Fibroblast of the conjunctiva (primary cell): Measurements from ENCODE around the gene BAHCC1.

Experiments used
- DNase-seq: peaks from one replicate; pipeline ENCODE4 v3.0.0-alpha.2; 2010; ENCODE audit warnings: low read depth

BAHCC1 gene

DNA sequence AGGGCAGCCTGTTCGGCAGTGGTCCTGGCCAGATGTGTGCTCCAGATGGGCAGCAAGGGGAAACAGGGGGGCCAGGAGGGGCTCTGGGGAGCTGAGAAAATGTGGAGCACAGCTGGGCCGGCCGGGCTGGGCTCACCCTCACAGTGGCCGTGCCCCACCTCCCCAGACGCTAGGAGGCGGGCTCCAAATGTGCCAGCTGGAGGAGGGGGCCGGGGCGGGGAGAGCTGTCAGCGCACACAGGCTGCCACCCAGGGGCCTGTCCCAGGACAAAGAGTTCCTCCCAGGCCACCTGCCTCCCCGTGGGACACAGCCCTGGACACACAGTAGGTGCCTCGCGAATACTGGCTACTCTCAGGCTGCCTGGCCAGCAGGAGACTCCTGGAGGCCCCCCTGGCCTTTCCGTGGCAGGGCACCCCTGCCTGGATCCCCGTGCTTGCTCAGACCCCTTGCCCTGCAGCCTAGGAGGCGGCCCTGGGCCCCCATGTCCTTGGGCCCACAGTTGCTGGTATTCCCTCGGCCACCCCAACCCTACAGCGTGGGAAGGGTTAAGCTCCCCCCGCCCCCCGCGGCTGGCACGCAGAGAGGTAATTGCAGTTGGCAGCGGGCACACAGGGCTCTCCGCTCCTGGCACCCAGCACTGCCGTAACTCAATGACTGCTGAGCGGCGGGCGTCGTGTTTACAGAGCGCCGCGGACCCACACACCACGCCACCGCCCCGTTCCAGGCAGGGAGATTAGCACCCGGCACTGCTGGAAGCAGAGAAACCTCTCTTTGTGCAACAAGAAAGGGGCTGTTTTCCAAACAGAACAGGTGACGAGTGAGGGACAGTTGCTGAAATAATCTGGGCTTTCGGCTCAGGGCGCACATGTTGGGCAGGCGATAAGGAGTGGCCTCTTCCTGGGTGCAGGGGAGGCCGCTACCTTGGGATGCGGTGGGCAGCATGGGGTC is 32.2 kb downstream of the BAHCC1 start:
- DNase-seq, result no peak

DNA sequence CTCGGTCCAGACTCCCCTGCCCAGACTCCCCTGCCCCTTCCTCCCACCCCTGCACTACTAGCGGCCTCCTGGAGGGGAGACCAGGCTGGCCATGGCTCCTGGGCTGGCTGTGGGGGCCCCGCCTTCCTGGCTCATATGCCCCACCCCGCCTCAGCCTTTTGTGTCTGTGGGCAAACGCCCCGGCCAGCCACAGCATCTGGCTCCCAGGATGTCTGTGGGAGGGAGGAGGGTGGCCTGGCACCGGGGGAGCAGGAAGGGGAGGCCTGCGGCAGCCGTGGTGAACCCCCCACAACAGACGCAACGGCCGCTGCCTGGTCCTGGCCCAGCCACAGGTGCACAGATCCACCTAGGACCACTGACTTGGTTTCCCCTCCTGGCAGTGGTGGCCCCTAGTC is 32.9 kb downstream of the BAHCC1 start:
- no peak for DNase-seq

DNA sequence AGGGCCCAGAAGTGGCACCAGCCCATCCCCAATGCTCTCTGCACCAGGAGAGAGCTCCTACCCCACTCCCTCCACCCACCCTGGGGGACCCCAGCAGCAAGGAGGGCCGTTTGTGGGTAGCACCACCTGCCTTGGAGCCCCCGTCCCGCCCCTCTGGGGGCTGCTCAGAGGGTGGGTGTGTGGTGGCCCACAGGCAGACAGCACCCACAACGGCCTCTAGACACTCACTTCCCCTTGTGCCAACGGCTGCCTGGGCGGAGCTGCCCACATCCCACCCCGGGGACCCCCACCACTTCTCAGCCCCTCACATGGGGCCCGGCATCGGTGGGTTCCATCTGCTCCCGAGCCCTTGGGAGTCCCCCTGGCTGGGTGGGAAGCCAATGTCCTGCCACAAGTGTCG is 33.3 kb downstream of the BAHCC1 start:
- no peak for DNase-seq

DNA sequence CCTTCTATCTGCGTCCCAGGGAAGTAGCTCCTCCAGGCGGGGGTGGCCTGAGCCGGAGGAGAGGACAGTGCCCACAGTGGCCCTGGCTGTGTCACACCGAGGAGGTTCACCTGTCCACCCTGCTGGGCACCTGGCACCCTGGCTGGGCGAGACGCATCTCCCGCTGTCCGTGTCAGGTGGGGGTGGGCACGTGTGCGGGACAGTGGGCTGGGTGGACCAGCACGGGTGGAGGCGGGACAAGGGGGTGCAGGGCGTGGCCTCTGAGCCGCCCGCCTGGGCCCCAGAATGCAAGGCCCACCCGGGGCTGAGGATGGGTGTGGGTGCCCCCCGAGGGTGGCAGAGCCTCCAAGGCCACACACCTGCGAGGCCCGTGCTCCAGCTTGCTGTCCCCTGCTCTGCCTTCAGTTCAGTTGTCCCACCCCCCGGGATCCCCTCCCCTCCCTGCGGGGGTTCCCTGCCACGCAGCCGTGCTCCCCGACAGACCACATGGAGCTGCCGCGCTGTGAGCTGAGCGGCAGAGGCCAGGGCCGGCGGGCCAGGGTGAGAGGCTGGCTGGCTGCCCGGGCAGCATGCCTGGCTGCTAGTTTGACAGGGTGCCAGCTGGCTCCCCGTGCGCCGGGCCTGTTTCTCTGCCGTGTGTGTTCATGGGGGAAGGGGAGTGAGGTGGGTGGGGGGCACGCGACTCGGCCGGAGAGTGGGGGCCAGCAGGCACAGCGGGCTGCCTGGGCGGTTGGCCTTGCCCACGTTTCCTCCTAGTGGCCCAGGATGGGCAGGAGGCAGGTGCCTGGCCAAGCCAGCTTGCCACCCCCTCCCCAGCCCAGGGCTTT is 33.9 kb downstream of the BAHCC1 start:
- peak; percentile 55 for DNase-seq

DNA sequence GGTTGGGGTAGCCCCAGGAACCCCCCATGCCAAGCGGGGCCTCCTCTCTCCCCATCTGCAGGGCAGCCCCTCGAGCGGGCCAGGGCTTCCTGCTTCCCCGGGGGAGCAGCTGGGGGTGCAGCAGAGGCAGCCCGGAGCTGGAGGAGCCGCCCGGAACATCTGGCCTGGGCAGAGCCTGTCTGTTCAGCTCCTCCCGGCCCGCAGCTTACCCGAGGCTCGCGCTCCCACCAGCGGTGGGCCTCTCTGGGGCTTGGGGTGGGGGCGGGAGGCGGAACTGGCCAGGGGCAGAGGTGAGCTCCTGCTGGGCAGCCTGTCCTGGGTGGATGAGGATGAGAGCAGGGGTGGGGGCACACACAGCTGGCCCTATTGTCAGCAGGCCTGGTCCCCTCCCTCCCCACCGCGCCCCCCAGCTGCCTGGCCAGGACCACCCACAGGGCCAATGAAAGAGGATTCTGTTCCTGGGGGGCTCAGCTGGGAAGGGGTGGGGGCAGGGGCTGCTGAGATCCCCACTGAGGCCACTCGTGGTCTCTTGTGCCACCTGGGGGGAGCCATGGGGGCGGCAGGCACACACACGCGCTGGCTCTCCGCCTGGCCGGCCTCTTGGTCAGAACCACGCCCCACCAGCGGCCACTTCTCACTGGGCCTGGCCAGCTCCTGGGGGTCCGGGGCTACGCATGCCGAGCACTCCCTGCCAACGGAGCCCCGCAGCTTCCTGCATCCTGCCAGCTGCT is 34.7 kb downstream of the BAHCC1 start:
- DNase-seq, result peak; percentile 55

DNA sequence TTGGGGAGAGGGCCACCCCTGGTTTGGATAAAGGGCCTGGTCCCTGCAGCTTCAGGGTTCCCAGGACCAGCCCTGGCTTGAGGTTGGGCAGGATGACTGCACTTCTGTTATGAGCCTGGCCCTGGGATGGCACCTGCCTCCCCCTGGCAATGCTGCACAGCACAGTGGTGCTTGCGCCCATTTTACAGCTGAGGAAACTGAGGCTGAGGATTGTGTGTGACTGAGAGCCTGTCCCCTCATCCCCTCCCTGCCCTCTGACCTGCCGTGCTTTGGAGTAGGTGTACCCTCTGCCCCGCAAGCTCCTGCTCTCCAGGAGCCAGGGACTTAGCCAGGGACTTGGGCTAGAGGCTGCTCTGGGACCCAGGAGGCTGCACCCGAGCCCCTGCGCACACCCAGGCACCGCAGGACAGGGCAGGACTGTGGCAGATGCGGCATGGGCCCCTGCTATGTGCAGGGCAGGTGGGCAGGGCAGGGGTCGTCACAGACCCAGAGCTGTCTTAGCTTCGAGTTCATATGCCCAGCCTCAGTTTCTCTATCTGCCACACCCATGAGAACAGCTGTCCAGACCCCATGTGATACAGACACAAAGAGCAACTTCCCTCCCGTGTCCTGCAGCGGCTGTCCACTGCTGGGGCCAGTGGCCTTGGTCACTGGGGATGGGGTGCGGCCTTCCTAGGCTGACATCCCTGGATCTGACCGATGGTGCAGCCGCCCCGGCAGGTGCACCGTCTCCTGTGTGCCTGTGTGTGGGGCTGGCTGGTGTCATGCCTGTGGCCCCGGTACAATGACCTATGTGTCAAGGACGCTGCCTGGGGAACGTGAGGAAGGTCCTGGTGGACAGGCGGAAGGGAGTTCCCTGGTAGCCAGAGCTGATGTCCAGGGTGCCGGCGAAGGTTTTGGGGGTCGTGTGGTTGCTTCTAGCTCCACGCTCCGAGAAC is 36.6 kb downstream of the BAHCC1 start:
- no peak for DNase-seq

DNA sequence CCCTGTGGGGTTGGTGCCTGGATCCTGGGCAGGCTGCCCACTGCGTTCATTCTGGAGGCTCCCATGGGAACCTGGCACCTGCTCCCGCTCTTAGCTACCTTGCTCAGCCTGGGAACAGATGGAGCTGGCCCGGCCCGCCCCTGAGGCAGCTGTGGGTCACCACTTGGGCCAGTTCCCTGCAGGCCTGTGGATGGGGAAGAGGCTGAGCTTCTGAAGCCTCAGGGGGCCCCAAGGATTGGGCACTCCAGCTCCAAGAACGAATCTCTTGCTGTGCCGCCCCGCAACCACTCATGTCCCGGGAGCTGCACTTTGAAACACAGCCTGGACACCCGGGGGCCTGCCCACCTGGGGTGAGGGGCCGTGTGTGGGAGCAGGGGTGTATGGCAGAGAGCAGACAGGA is 37.7 kb downstream of the BAHCC1 start:
- DNase-seq, result no peak

DNA sequence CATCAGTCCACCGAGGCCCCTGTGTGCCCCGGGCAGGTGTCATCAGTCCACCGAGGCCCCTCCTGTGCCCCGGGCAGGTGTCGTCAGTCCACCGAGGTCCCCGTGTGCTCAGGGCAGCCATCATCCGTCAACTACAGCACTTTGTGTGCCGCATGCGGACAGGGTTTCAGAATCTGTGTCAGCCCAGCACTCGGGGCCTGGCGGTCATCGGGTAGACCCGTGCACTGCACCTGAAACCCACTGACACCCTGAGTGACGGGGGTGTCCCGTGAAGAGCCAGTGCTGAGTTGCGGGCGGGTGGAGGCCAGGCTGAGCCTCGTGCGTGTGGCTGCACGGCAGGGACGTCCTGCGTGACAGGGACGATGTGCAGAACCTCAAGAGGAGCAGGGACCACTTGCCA is 38.4 kb downstream of the BAHCC1 start:
- DNase-seq, result no peak

DNA sequence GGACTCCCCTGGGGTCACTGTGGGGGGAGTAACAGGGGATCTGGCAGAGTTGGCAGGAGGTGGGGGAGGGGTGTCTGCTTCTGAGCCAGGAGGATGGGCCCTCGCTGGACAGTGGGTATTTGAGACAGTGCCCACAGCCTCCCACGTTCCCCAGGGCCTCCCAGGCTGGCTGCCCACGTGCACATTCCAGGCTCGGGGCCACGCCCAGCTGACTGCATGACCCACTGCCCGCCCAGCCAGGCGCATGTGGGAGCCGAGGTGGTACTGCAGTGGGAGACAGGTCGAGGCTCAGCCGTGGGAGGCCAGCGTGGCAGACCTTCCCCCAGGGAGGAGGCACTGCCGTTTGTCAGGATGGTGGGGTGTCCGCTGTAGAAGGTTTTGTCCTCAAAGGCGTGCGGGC is 38.8 kb downstream of the BAHCC1 start:
- DNase-seq, result no peak

DNA sequence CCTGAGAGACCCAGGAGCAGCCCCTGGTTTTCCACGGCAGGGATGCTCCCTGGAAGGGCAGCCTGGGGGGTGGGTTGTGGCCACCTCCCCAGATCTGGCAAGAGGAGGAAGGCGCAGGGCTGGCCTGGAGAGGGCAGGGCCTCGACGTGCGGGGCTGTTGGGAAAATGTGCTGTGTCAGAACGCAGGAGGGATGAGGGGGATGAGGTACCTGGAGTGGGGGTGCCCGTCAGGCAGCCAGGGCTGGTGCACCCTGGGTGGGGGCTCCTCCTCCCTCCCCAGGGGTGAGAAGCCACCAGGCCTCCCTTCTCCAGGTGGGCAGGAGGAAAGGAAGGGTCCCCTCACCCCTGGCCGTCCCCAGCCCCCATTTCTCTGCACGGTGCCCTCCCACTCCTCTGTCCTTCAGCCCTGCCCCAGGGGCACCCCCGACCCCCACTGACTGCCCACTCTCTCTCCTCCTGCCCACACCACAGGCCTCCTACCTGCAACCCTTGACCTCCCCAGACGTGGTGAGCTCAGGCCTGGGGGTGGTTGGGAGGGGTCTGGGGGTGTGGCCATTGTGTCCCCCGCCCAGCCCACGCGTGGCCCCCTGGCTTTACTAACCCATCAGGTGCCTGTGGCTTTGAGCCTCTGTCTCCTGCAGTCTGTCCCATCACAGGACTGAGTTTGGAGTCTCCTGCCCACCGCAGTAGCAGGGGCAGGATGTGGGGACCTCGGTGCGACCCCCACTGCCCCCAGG is 39.6 kb downstream of the BAHCC1 start:
- DNase-seq, result no peak

DNA sequence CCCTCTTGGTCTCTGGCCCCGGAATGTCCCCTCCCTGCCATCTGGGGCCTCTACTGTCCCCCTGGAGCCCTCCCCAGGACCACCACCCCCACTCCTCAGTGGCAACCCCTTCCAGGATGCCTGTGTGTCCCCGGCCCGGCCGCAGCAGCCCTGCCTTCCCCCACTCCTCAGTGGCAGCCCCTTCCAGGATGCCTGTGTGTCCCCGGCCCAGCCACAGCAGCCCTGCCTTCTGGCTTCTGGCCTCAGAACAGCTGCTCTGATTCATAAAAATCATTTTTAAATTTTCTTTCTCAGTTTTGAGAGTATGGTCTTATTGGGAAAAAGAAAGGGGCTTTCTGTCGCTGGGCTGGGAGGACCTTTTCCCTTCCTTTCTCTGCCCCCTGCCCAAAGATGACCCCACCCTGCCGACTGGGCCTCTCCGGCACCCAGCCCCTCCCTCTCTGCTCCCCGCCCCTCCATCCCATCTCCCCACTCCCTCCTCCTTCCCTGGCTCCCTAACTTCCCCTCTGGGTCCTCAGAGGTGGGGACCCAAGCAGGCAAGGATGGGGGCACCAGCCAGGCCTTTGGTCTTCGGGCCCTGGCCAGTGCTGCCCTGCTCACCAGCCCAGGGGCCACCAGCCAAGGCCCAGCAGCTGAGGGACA is 40.5 kb downstream of the BAHCC1 start:
- no peak for DNase-seq

DNA sequence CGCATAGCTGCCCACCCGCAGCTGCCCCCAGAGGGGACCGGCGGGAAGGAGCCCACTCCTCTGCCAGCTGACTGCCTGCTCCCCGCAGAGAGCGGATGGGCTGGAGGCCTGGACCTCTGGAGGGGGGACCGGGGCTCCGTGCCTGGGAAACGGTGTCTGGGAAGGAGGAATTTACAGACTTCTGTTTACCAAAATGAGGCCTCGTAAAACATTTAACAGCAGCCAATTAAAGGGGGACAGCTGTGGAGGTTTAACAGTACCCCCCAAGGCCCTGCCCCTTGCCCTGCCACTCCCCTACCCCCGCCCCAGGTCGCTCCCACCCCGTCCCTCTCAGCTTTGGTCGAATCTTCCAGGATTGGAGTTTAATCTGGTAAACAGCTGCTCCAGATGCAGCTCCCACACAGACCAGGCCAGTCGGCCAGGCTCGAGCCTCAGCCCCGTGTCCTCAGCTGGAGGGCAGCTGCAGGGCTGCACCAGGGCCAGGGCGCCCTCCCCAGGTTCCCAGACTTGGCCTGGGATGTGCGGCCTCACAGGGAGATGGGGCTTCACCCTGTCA is 41.1 kb downstream of the BAHCC1 start:
- DNase-seq, result no peak

DNA sequence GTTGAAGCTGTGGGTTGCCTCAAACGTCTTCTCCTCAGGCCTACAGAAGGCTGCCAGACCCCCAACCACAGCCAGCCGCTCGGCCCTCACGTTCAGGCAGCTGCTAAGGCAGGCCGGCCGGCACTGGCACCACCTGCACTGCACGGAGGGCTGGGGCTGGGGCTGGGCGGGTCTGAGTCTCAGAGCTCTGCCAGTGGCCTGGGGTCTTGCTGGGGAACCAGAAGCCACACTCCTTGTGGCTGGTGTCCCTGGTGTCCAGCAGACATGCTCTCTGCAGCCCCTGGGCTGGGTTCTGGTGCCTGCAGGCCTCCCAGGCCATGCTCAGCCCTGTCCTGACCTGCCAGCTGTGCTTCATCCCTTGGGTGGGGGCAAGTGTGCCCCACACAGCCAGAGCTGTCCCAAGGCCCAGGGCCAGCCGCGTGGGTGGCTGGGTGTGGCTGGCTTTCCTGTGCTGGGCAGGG is 42.0 kb downstream of the BAHCC1 start:
- no peak for DNase-seq

DNA sequence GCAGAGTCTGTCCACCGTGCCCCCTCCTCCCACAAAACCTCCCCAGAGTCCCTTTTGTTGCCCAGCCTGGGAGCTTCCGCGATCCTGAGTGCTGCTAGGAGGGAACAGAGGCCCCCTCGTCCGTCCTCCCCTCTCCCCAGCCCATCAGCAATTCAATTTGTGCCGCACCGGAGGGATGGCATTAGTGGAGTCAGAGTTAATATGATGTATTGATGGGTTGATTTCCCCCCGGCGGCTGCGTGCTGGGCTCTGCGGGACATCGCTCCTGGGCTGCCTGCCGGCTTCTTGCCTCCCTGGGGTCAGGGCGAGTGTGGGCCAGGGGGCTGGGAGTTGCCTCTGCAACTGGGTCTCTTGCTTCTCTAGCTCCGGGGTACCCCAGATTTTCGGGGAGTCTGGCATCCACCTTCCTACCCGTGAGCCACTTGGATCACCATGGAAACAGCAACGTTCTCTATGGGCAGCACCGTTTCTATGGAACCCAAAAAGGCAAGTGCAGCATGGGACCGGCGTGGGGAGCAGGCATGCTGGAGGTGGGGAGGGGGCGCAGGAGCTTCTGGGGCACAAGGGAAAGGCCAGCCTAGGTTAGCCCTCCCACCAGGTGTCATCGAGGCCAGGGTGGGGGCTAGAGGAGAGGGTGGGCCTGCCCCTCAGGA is 42.9 kb downstream of the BAHCC1 start:
- no peak for DNase-seq

DNA sequence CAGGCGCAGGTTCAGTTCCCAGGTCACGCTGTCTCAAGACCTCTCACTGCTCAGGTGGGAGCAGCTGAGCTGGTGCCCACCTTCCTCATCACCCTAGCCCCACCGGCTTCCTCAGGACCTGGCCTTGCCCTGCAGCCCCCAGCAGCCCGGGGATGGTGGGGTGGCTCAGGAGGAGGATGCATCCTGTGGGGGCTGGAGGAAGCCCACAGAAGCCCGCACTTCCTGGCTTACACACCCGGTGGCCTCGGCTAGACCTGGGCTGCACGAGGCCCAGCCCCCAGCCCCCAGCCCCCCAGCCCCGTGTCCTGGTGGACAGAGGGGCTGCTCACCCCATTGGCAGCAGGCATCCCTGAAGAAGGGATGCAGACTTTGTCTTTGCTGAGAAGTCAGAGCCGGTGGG is 43.4 kb downstream of the BAHCC1 start:
- no peak for DNase-seq

DNA sequence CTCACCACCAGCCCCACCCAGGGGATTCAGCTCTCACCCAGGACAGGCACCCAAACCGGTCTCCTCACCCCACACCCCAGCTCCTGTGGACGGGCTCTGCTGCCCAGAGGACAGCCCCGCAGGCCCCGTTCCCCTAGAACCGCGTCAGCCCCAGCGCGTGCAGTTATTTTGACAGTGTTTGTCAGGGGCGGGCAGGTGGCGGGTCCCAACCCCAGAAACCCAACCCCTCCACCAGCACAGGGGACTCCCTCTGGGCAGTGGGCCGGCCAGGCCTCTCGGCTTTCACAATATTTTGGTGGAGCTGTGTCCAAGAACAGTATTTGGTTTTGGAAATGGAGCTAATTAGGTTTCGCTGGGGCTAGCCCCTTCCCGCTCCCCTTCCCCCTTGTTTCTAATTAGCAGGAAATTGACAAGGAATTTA is 44.8 kb downstream of the BAHCC1 start:
- no peak for DNase-seq

DNA sequence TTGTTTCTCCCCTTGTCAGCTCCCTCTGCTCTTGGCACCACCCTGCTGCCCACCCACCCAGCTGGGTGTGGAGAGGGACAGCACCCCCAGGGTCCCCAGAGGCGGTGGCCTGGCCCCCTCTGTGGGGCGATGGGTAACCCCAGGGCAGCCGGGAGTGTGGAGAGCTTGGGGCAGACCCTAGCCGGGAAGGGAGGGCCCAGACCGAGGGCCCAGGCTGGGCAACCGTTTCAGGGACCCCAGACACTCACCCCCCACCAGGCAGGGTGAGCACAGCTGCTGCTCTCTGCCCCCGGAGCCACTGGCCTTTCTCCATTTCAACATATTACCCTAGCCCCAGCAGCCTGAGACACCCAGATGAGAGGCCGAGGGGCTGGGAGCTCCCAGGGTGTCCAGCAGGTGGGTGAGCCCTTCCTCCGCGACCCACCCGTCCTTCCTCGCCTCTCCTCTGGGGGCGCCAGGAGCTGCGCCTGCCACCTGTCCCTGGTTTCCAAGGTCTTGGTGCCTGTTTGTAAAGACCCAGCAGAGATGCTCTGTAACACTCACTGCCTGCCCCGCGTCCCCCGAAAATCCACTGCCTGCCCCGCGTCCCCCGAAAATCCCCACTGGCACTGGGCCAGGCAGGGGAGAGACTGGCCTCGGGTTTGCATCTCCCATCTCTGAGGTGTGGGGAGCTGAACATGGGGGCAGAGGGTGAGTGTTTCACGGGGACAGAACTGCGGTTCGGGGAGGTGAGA is 45.4 kb downstream of the BAHCC1 start:
- no peak for DNase-seq

DNA sequence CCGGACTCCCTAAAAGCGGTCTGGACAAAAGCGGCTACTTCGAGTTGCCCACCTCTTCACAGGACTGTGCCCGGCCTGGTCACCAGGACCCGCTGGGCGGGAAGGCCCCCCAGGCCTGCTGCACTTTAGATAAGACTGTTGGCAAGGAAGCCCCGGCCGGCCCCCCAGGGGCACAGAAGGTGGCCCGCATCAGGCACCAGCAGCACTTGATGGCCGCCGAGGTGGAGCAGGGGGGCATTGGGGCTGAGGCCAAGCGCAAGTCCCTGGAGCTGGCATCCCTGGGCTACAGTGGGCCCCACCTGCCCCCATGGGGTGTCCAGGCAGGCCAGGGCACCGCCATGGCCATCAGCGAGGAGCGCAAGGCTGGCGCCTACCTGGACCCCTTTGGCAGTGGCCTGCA is 47.5 kb downstream of the BAHCC1 start:
- DNase-seq, result no peak
